ENCODE measurements around the gene ZDHHC13. TPM values are rescaled to one million over a fixed set of nuclear protein-coding genes. Genes with fewer than 3 reads are reported as not detected.

ZDHHC13 gene
- total and polyA plus RNA-seq, 2 of the 8 experiments (the other 6 are each of a cell fraction or from before 2014, with no cell fraction given), result 22.4 to 24.1 TPM

DNA sequence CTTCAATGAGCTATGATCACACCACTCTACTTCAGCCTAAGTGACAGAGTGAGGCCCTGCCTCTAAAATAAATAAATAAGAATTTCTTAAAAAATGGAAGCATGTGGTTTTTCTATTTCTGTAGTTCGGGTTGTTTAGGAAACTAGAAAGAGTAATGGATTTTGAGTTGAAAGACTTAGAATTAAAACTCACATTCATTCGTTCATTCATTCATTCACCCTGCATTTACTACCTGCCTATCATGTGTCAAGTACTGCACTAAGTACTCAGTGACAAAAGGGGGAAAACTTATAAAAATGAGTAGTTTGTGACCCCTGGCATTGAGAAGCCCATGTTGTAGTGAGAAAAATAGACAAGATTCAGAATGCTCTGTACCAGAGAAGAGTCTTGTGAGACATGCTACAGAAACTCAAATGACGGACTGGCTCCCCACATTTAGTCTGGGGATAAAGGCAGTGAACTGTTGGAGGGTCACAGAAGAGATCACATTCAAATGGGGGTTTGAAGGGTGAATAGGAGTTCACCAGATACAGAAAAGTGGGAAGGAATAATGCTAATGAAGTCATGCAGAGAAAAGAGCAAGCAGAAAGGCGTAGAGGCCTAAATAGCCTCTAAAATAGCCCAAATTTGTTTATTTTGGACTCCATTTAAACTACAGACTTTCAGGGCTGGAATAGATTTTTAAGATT, 77.8 kb downstream of the ZDHHC13 start (continued):
- TF ChIP-seq, protein P1, sequence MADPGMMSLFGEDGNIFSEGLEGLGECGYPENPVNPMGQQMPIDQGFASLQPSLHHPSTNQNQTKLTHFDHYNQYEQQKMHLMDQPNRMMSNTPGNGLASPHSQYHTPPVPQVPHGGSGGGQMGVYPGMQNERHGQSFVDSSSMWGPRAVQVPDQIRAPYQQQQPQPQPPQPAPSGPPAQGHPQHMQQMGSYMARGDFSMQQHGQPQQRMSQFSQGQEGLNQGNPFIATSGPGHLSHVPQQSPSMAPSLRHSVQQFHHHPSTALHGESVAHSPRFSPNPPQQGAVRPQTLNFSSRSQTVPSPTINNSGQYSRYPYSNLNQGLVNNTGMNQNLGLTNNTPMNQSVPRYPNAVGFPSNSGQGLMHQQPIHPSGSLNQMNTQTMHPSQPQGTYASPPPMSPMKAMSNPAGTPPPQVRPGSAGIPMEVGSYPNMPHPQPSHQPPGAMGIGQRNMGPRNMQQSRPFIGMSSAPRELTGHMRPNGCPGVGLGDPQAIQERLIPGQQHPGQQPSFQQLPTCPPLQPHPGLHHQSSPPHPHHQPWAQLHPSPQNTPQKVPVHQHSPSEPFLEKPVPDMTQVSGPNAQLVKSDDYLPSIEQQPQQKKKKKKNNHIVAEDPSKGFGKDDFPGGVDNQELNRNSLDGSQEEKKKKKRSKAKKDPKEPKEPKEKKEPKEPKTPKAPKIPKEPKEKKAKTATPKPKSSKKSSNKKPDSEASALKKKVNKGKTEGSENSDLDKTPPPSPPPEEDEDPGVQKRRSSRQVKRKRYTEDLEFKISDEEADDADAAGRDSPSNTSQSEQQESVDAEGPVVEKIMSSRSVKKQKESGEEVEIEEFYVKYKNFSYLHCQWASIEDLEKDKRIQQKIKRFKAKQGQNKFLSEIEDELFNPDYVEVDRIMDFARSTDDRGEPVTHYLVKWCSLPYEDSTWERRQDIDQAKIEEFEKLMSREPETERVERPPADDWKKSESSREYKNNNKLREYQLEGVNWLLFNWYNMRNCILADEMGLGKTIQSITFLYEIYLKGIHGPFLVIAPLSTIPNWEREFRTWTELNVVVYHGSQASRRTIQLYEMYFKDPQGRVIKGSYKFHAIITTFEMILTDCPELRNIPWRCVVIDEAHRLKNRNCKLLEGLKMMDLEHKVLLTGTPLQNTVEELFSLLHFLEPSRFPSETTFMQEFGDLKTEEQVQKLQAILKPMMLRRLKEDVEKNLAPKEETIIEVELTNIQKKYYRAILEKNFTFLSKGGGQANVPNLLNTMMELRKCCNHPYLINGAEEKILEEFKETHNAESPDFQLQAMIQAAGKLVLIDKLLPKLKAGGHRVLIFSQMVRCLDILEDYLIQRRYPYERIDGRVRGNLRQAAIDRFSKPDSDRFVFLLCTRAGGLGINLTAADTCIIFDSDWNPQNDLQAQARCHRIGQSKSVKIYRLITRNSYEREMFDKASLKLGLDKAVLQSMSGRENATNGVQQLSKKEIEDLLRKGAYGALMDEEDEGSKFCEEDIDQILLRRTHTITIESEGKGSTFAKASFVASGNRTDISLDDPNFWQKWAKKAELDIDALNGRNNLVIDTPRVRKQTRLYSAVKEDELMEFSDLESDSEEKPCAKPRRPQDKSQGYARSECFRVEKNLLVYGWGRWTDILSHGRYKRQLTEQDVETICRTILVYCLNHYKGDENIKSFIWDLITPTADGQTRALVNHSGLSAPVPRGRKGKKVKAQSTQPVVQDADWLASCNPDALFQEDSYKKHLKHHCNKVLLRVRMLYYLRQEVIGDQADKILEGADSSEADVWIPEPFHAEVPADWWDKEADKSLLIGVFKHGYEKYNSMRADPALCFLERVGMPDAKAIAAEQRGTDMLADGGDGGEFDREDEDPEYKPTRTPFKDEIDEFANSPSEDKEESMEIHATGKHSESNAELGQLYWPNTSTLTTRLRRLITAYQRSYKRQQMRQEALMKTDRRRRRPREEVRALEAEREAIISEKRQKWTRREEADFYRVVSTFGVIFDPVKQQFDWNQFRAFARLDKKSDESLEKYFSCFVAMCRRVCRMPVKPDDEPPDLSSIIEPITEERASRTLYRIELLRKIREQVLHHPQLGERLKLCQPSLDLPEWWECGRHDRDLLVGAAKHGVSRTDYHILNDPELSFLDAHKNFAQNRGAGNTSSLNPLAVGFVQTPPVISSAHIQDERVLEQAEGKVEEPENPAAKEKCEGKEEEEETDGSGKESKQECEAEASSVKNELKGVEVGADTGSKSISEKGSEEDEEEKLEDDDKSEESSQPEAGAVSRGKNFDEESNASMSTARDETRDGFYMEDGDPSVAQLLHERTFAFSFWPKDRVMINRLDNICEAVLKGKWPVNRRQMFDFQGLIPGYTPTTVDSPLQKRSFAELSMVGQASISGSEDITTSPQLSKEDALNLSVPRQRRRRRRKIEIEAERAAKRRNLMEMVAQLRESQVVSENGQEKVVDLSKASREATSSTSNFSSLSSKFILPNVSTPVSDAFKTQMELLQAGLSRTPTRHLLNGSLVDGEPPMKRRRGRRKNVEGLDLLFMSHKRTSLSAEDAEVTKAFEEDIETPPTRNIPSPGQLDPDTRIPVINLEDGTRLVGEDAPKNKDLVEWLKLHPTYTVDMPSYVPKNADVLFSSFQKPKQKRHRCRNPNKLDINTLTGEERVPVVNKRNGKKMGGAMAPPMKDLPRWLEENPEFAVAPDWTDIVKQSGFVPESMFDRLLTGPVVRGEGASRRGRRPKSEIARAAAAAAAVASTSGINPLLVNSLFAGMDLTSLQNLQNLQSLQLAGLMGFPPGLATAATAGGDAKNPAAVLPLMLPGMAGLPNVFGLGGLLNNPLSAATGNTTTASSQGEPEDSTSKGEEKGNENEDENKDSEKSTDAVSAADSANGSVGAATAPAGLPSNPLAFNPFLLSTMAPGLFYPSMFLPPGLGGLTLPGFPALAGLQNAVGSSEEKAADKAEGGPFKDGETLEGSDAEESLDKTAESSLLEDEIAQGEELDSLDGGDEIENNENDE (IDR thresholded peaks at IDR 0.05; ENCODE audit: insufficient replicate concordance, low read length), result no peak
- no peak for TF ChIP-seq GABPA (IDR thresholded peaks at IDR 0.05; ENCODE audit: borderline replicate concordance, insufficient read depth, low read length)
- no peak for TF ChIP-seq CHD1 (IDR thresholded peaks at IDR 0.05; ENCODE audit: low read depth, low read length)
- TF ChIP-seq TAF1 (IDR thresholded peaks at IDR 0.05; ENCODE audit: low read depth, low read length), result no peak
- TF ChIP-seq NRF1 (IDR thresholded peaks at IDR 0.05; ENCODE audit: low read depth, low read length), result no peak
- no peak for TF ChIP-seq TBP (IDR thresholded peaks at IDR 0.05; ENCODE audit: low read depth, low read length)
- TF ChIP-seq GTF2F1 (IDR thresholded peaks at IDR 0.05; ENCODE audit: borderline replicate concordance, low read depth, low read length), result no peak
- TF ChIP-seq, protein P2, sequence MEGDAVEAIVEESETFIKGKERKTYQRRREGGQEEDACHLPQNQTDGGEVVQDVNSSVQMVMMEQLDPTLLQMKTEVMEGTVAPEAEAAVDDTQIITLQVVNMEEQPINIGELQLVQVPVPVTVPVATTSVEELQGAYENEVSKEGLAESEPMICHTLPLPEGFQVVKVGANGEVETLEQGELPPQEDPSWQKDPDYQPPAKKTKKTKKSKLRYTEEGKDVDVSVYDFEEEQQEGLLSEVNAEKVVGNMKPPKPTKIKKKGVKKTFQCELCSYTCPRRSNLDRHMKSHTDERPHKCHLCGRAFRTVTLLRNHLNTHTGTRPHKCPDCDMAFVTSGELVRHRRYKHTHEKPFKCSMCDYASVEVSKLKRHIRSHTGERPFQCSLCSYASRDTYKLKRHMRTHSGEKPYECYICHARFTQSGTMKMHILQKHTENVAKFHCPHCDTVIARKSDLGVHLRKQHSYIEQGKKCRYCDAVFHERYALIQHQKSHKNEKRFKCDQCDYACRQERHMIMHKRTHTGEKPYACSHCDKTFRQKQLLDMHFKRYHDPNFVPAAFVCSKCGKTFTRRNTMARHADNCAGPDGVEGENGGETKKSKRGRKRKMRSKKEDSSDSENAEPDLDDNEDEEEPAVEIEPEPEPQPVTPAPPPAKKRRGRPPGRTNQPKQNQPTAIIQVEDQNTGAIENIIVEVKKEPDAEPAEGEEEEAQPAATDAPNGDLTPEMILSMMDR (IDR thresholded peaks at IDR 0.05; ENCODE audit: control extremely low read depth in 1 of 3, insufficient read depth in 1 of 3, low read depth in 1 of 3, low read length in 3 of 3), result no peak
